ENCODE measurements around the gene KMT2D.
"Not testable (repeated sequence)": the region's sequence is repeated elsewhere in the genome, so short reads cannot be mapped to it uniquely, and the experiment has no call there.

Gene KMT2D

GRCh38 chr12:49088150-49088931 is 27.7 kb upstream of the KMT2D start:
- DNase-seq, result peak; percentile 64

GRCh38 chr12:49086116-49086515 is 25.5 kb upstream of the KMT2D start:
- no peak for DNase-seq

- no peak for DNase-seq
Observed at GRCh38 chr12:49084438-49084837, 23.8 kb upstream of the KMT2D start.

GRCh38 chr12:49079793-49080192 is 19.2 kb upstream of the KMT2D start:
- no peak for DNase-seq

- no peak for DNase-seq
Observed at GRCh38 chr12:49070971-49071370, 10.4 kb upstream of the KMT2D start.

- DNase-seq, result peak; percentile 95
Observed at GRCh38 chr12:49069507-49070346, 9.1 kb upstream of the KMT2D start, which contains the start of gene RHEBL1. TSS of gene RHEBL1 (minus strand) at chr12:49069979. CDS start at chr12:49069785, 194 bp downstream.

GRCh38 chr12:49068879-49069506 is 8.4 kb upstream of the KMT2D start:
- no peak for DNase-seq

GRCh38 chr12:49066120-49066519 is 5.5 kb upstream of the KMT2D start:
- DNase-seq, result no peak

- DNase-seq, result no peak
Observed at GRCh38 chr12:49064767-49065152, 4.2 kb upstream of the KMT2D start.

GRCh38 chr12:49061916-49062315 is 1.3 kb upstream of the KMT2D start:
- not testable (repeated sequence) for DNase-seq

GRCh38 chr12:49061157-49061650 is 610 bp upstream of the KMT2D start:
- DNase-seq, result no peak

- DNase-seq, result no peak
Observed at GRCh38 chr12:49059299-49060171, 1.1 kb downstream of the KMT2D start.

- DNase-seq, result no peak
Observed at GRCh38 chr12:49059045-49059298, 1.6 kb downstream of the KMT2D start.

GRCh38 chr12:49058366-49059044 is 2.1 kb downstream of the KMT2D start:
- DNase-seq, result no peak

- no peak for DNase-seq
Observed at GRCh38 chr12:49057888-49058287, 2.7 kb downstream of the KMT2D start.

- peak; percentile 34 for DNase-seq
Observed at GRCh38 chr12:49055978-49056754, 4.4 kb downstream of the KMT2D start.

GRCh38 chr12:49055092-49055491 is 5.5 kb downstream of the KMT2D start:
- DNase-seq, result no peak

GRCh38 chr12:49054524-49054923 is 6.1 kb downstream of the KMT2D start:
- no peak for DNase-seq

- DNase-seq, result no peak
Observed at GRCh38 chr12:49054096-49054495, 6.5 kb downstream of the KMT2D start.

GRCh38 chr12:49052451-49053208 is 8.0 kb downstream of the KMT2D start:
- DNase-seq, result no peak

Measured in activated T-cell treated with anti-CD3 and anti-CD28 coated beads for 4 hours (primary cell).